ENCODE data around the gene CDK15. TPM values are rescaled to one million over a fixed set of nuclear protein-coding genes. Genes with fewer than 3 reads are reported as not detected.
A peak's percentile ranks its signal among the peaks of the same experiment; 100 is the strongest.

CDK15 gene
- total RNA-seq, 2 donors from 2014 or later, result not detected

- Mint-ChIP-seq H3K9me3 (no peaks in the 10 kb centered on the region), H3K4me1 (peaks cover 12% of the 10 kb centered on the region), H3K36me3 (ENCODE audit: low read depth) (no peaks in the 10 kb centered on the region), H3K27ac (peak overlapping the region; percentile 88), H3K27me3 (peaks cover 5% of the 10 kb centered on the region), H3K4me3 (peak overlapping the region; percentile 93)
- ATAC-seq (replicated peaks), result no peak
These were observed 26.2 kb upstream of the CDK15 start for GRCh38 chr2:201779901-201780673.

GRCh38 chr2:201780674-201781493, 25.5 kb upstream of the CDK15 start, which contains the start of gene ALS2:
TSS of gene ALS2 (minus strand) at chr2:201780933. CDS start at chr2:201768885, 12,048 bp downstream.
- Mint-ChIP-seq H3K36me3 (ENCODE audit: low read depth) (no peaks in the 10 kb centered on the region), H3K4me1 (peaks cover 12% of the 10 kb centered on the region), H3K27me3 (peaks cover 5% of the 10 kb centered on the region), H3K9me3 (no peaks in the 10 kb centered on the region), H3K27ac (peak within 1 kb of the TSS; percentile 88), H3K4me3 (peak within 1 kb of the TSS; percentile 93)
- peak; percentile 96 for ATAC-seq (replicated peaks)

- no peaks in the 10 kb centered on the region for H3K9me3 Mint-ChIP-seq
- peaks cover 5% of the 10 kb centered on the region for H3K27me3 Mint-ChIP-seq
- peak overlapping the region; percentile 93 for H3K4me3 Mint-ChIP-seq
- H3K4me1 Mint-ChIP-seq, result peaks cover 12% of the 10 kb centered on the region
- ATAC-seq (replicated peaks), result no peak
- H3K36me3 Mint-ChIP-seq (ENCODE audit: low read depth), result no peaks in the 10 kb centered on the region
- H3K27ac Mint-ChIP-seq, result peak overlapping the region; percentile 88
These were observed 24.7 kb upstream of the CDK15 start for GRCh38 chr2:201781557-201782051.

GRCh38 chr2:201784563-201784962, 21.8 kb upstream of the CDK15 start:
- no peak overlapping the region for H3K4me3 Mint-ChIP-seq
- H3K27ac Mint-ChIP-seq, result no peak overlapping the region
- peaks cover 12% of the 10 kb centered on the region for H3K4me1 Mint-ChIP-seq
- peaks cover 5% of the 10 kb centered on the region for H3K27me3 Mint-ChIP-seq
- H3K9me3 Mint-ChIP-seq, result no peaks in the 10 kb centered on the region
- no peak for ATAC-seq (replicated peaks)
- no peaks in the 10 kb centered on the region for H3K36me3 Mint-ChIP-seq (ENCODE audit: low read depth)

- Mint-ChIP-seq H3K27me3 (peaks cover 5% of the 10 kb centered on the region), H3K4me3 (no peak overlapping the region), H3K4me1 (peaks cover 7% of the 10 kb centered on the region), H3K27ac (no peak overlapping the region), H3K9me3 (no peaks in the 10 kb centered on the region), H3K36me3 (ENCODE audit: low read depth) (no peaks in the 10 kb centered on the region)
- ATAC-seq (replicated peaks), result no peak
These were observed 21.2 kb upstream of the CDK15 start for GRCh38 chr2:201785135-201785534.

GRCh38 chr2:201786471-201786870, 19.9 kb upstream of the CDK15 start:
- ATAC-seq (replicated peaks), result no peak
- Mint-ChIP-seq H3K36me3 (ENCODE audit: low read depth) (no peaks in the 10 kb centered on the region), H3K27ac (no peak overlapping the region), H3K4me1 (peaks cover 5% of the 10 kb centered on the region), H3K9me3 (no peaks in the 10 kb centered on the region), H3K4me3 (no peak overlapping the region), H3K27me3 (peaks cover 5% of the 10 kb centered on the region)

GRCh38 chr2:201788371-201788770, 18.0 kb upstream of the CDK15 start:
- H3K27ac Mint-ChIP-seq, result no peak overlapping the region
- H3K36me3 Mint-ChIP-seq (ENCODE audit: low read depth), result no peaks in the 10 kb centered on the region
- no peak overlapping the region for H3K4me3 Mint-ChIP-seq
- no peaks in the 10 kb centered on the region for H3K9me3 Mint-ChIP-seq
- no peaks in the 10 kb centered on the region for H3K4me1 Mint-ChIP-seq
- no peak for ATAC-seq (replicated peaks)
- peaks cover 7% of the 10 kb centered on the region for H3K27me3 Mint-ChIP-seq

- Mint-ChIP-seq H3K4me3 (no peak overlapping the region), H3K36me3 (ENCODE audit: low read depth) (no peaks in the 10 kb centered on the region), H3K27ac (no peak overlapping the region), H3K27me3 (peaks cover 3% of the 10 kb centered on the region), H3K9me3 (no peaks in the 10 kb centered on the region), H3K4me1 (no peaks in the 10 kb centered on the region)
- ATAC-seq (replicated peaks), result no peak
These were observed 16.9 kb upstream of the CDK15 start for GRCh38 chr2:201789395-201789794.

- Mint-ChIP-seq H3K27me3 (peaks cover 3% of the 10 kb centered on the region), H3K27ac (no peak overlapping the region), H3K36me3 (ENCODE audit: low read depth) (no peaks in the 10 kb centered on the region), H3K4me1 (no peaks in the 10 kb centered on the region), H3K4me3 (no peak overlapping the region), H3K9me3 (no peaks in the 10 kb centered on the region)
- ATAC-seq (replicated peaks), result no peak
These were observed 16.0 kb upstream of the CDK15 start for GRCh38 chr2:201790291-201790690.

- Mint-ChIP-seq H3K4me3 (no peak overlapping the region), H3K36me3 (ENCODE audit: low read depth) (no peaks in the 10 kb centered on the region), H3K9me3 (no peaks in the 10 kb centered on the region), H3K4me1 (no peaks in the 10 kb centered on the region), H3K27me3 (peaks cover 6% of the 10 kb centered on the region), H3K27ac (no peak overlapping the region)
- ATAC-seq (replicated peaks), result no peak
These were observed 15.3 kb upstream of the CDK15 start for GRCh38 chr2:201790989-201791388.

GRCh38 chr2:201793631-201794030, 12.7 kb upstream of the CDK15 start:
- no peak for ATAC-seq (replicated peaks)
- Mint-ChIP-seq H3K36me3 (ENCODE audit: low read depth) (no peaks in the 10 kb centered on the region), H3K27ac (no peak overlapping the region), H3K4me3 (no peak overlapping the region), H3K4me1 (no peaks in the 10 kb centered on the region), H3K27me3 (peaks cover 12% of the 10 kb centered on the region), H3K9me3 (no peaks in the 10 kb centered on the region)

GRCh38 chr2:201794294-201794693, 12.0 kb upstream of the CDK15 start:
- no peaks in the 10 kb centered on the region for H3K4me1 Mint-ChIP-seq

GRCh38 chr2:201795607-201796477, 10.5 kb upstream of the CDK15 start:
- H3K27ac Mint-ChIP-seq, result no peak overlapping the region
- no peaks in the 10 kb centered on the region for H3K4me1 Mint-ChIP-seq
- no peak overlapping the region for H3K4me3 Mint-ChIP-seq
- H3K9me3 Mint-ChIP-seq, result no peaks in the 10 kb centered on the region
- ATAC-seq (replicated peaks), result no peak
- no peaks in the 10 kb centered on the region for H3K36me3 Mint-ChIP-seq (ENCODE audit: low read depth)
- peaks cover 15% of the 10 kb centered on the region for H3K27me3 Mint-ChIP-seq

More at GRCh38 chr2:201794294-201794693, 12.0 kb upstream of the CDK15 start:
- no peaks in the 10 kb centered on the region for H3K9me3 Mint-ChIP-seq
- no peak for ATAC-seq (replicated peaks)
- peaks cover 12% of the 10 kb centered on the region for H3K27me3 Mint-ChIP-seq
- no peak overlapping the region for H3K4me3 Mint-ChIP-seq
- no peaks in the 10 kb centered on the region for H3K36me3 Mint-ChIP-seq (ENCODE audit: low read depth)
- H3K27ac Mint-ChIP-seq, result no peak overlapping the region

GRCh38 chr2:201796478-201796865, 9.9 kb upstream of the CDK15 start:
- no peaks in the 10 kb centered on the region for H3K36me3 Mint-ChIP-seq (ENCODE audit: low read depth)
- H3K27me3 Mint-ChIP-seq, result peaks cover 20% of the 10 kb centered on the region
- no peaks in the 10 kb centered on the region for H3K4me1 Mint-ChIP-seq
- no peak overlapping the region for H3K27ac Mint-ChIP-seq
- H3K4me3 Mint-ChIP-seq, result no peak overlapping the region
- no peaks in the 10 kb centered on the region for H3K9me3 Mint-ChIP-seq
- no peak for ATAC-seq (replicated peaks)

Measured in activated T-helper 17 cell treated with anti-CD3 and anti-CD28 coated beads, Interleukin-2, amount 50 U/mL, for 72 hours (primary cell).